Parathyroid adenoma (tissue), 2 donors: Measurements from ENCODE around the gene SLPI.

Experiments
- H2AFZ ChIP-seq: fragments of 300-600 bp; sonication (generic); one replicate; pipeline ENCODE4 v1.7.0; 2017; ENCODE audit warnings: antibody characterized with exemption, mild to moderate bottlenecking
- H3K27ac ChIP-seq: fragments of 300-600 bp; sonication (generic); one replicate; pipeline ENCODE4 v1.7.0; 2017
- H3K27me3 ChIP-seq: fragments of 300-600 bp; sonication (generic); one replicate; pipeline ENCODE4 v1.7.0; 2017; ENCODE audit warnings: low read length; ENCODE audit not compliant: control insufficient read depth, insufficient read depth
- H3K36me3 ChIP-seq: fragments of 300-600 bp; sonication (generic); one replicate; pipeline ENCODE4 v1.7.0; 2017; ENCODE audit warnings: low read length; ENCODE audit not compliant: control insufficient read depth, insufficient read depth
- H3K4me1 ChIP-seq: fragments of 300-600 bp; sonication (generic); one replicate; pipeline ENCODE4 v1.7.0; 2017; ENCODE audit warnings: control low read depth
- H3K4me2 ChIP-seq: fragments of 300-600 bp; sonication (generic); one replicate; pipeline ENCODE4 v1.7.0; 2017; ENCODE audit warnings: low read length
- H3K4me3 ChIP-seq: fragments of 300-600 bp; sonication (generic); one replicate; pipeline ENCODE4 v1.7.0; 2017; ENCODE audit warnings: low read depth, low read length
- H3K79me2 ChIP-seq: fragments of 300-600 bp; sonication (generic); one replicate; pipeline ENCODE4 v1.7.0; 2017; ENCODE audit warnings: control low read depth
- H3K9ac ChIP-seq: fragments of 300-600 bp; sonication (generic); one replicate; pipeline ENCODE4 v1.7.0; 2017; ENCODE audit warnings: mild to moderate bottlenecking
- H3K9me3 ChIP-seq: fragments of 300-600 bp; sonication (generic); one replicate; pipeline ENCODE4 v1.7.0; 2017; ENCODE audit warnings: low read length; ENCODE audit not compliant: control insufficient read depth
- CTCF ChIP-seq: fragments of 300-600 bp; sonication (generic); IDR thresholded peaks from one replicate; pipeline ENCODE4 v1.7.0; 2017; ENCODE audit warnings: antibody characterized with exemption, mild to moderate bottlenecking
- donor health status: primary hyperparathyroidism.

Gene SLPI

GRCh38 chr20:45269056-45269455 lies 14.7 kb upstream of the SLPI start:
- H3K4me1 ChIP-seq, result no peaks in the 10 kb centered on the region
- no peak overlapping the region for H3K4me3 ChIP-seq
- no peak for TF ChIP-seq CTCF
- no peak overlapping the region for H2AFZ ChIP-seq
- H3K9me3 ChIP-seq, result no peaks in the 10 kb centered on the region
- H3K27ac ChIP-seq, result no peak overlapping the region
- H3K36me3 ChIP-seq, result no peaks in the 10 kb centered on the region
- H3K27me3 ChIP-seq, result no peaks in the 10 kb centered on the region
- H3K9ac ChIP-seq, result no peak overlapping the region
- no peak overlapping the region for H3K4me2 ChIP-seq
- no peaks in the 10 kb centered on the region for H3K79me2 ChIP-seq

- Histone ChIP-seq H3K9me3 (no peaks in the 10 kb centered on the region), H3K4me2 (no peak overlapping the region), H3K27ac (no peak overlapping the region), H3K79me2 (no peaks in the 10 kb centered on the region), H3K4me1 (no peaks in the 10 kb centered on the region), H3K4me3 (no peak overlapping the region), H3K9ac (no peak overlapping the region), H2AFZ (no peak overlapping the region), H3K27me3 (no peaks in the 10 kb centered on the region), H3K36me3 (no peaks in the 10 kb centered on the region)
- TF ChIP-seq CTCF, result no peak
Measured at GRCh38 chr20:45268531-45268930, 14.2 kb upstream of the SLPI start.

GRCh38 chr20:45266977-45267376 lies 12.6 kb upstream of the SLPI start:
- H3K27ac ChIP-seq, result no peak overlapping the region
- no peak overlapping the region for H3K9ac ChIP-seq
- no peak overlapping the region for H2AFZ ChIP-seq

GRCh38 chr20:45263556-45264266 lies 9.3 kb upstream of the SLPI start:
- H3K27me3 ChIP-seq, result no peaks in the 10 kb centered on the region
- no peaks in the 10 kb centered on the region for H3K79me2 ChIP-seq
- no peaks in the 10 kb centered on the region for H3K4me1 ChIP-seq
- no peak overlapping the region for H3K9ac ChIP-seq
- H3K27ac ChIP-seq, result no peak overlapping the region
- no peak overlapping the region for H3K4me3 ChIP-seq
- H3K9me3 ChIP-seq, result no peaks in the 10 kb centered on the region
- no peaks in the 10 kb centered on the region for H3K36me3 ChIP-seq
- no peak overlapping the region for H3K4me2 ChIP-seq
- no peak for TF ChIP-seq CTCF
- no peak overlapping the region for H2AFZ ChIP-seq

More at GRCh38 chr20:45266977-45267376, 12.6 kb upstream of the SLPI start:
- no peaks in the 10 kb centered on the region for H3K79me2 ChIP-seq
- no peak overlapping the region for H3K4me2 ChIP-seq
- no peaks in the 10 kb centered on the region for H3K9me3 ChIP-seq
- no peaks in the 10 kb centered on the region for H3K4me1 ChIP-seq
- no peaks in the 10 kb centered on the region for H3K36me3 ChIP-seq
- no peaks in the 10 kb centered on the region for H3K27me3 ChIP-seq
- H3K4me3 ChIP-seq, result no peak overlapping the region
- no peak for TF ChIP-seq CTCF

GRCh38 chr20:45258664-45259063 lies 4.3 kb upstream of the SLPI start:
- Histone ChIP-seq H2AFZ (no peak overlapping the region), H3K36me3 (no peaks in the 10 kb centered on the region), H3K27me3 (no peaks in the 10 kb centered on the region), H3K4me2 (no peak overlapping the region), H3K9ac (no peak overlapping the region), H3K4me1 (peaks cover 10% of the 10 kb centered on the region), H3K4me3 (no peak overlapping the region), H3K9me3 (no peaks in the 10 kb centered on the region), H3K27ac (no peak overlapping the region), H3K79me2 (no peaks in the 10 kb centered on the region)
- TF ChIP-seq CTCF, result no peak
